ENCODE data around the gene PPP1R14B.

The PPP1R14B gene

GRCh38 chr11:64281957-64282770 lies 35.4 kb upstream of the PPP1R14B start:
- no peak for DNase-seq

DNA sequence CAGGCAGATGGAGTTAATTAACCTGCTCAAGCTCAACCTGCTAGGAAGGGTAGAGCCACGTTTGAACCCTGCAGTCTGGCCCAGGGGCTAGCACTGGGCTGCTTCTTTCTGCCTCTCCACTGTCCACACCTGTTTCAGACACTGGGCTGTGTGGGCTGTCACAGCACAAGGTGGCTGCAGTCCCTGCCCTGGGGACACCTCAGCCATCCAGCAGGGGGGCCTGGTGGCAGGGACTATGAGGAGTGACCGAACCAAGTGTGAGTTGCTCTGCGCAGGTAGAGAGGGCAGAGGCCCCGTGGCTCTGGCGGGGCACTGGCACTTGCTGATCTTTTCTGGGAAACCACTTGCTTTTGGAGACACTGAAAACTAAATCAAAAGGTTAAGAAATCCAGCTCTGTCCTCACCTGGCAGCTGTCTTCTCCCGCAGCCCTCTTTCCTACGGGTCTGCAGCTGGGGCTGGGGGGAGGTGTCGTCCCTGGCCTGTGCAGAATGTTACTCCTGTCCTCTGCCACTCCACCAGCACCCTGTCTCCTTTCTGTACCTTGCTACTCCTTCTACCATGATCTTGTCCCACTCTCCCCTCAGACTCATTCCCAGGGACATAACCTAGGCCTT lies 31.9 kb upstream of the PPP1R14B start:
- no peak for DNase-seq

DNA sequence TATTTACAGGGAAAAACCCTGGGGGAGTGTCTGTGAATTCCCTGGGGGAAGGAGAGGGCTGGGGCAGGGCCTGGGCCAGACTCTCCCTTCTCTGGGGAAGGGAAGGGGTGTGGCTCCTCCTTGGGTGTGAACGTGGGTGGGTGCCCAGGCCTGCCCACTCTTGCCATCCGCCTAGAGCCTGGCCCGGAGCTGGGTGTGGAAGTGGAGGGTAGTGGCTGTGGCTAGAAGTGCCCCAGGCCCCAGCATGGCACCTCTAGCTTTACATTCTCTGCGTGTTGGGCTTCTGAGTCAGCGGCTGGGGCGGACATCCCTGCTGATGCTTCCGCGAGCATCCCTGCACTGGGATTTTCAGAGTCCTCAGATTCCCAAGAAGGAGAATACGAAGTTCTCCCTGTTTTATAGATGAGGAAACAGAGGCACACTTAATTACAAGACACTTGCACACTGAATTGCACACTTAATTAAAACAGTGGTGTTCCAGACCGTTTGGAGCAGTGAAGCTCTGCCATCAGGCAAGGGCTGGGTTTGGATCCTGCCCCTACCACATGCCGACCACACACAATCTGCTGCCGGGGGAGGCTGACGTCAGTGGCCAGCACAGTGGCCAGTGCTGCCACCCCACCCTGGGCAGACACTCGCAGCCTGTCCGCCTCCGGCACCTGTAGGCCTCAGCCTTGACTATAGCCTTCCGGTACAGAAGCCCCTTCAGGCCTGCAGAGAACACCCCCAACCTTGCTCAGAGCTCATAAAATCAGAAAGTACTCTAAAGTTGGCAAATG lies 30.1 kb upstream of the PPP1R14B start:
- DNase-seq: no peak

DNA sequence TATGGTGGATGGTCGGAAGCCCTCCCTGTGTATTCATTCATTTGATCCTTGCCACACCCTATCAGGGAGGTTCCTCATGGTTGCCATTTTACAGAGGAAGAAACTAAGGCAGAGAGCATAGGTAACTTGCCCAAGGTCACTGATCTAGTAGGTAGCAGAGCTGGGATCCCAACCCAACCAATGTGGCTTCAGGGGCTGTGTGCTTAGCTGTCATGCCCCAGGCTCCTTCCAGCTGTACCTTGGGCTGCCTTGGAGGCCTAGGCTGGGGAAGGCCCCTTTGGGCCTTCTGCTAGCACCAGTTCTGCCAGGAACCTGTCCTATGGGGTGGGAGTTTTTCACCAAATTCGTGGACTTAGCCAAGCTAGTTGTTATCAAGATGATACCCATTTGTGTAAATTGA lies 29.1 kb upstream of the PPP1R14B start:
- no peak for DNase-seq

- DNase-seq: no peak
Observed at GRCh38 chr11:64275031-64275800, 28.5 kb upstream of the PPP1R14B start.

- DNase-seq: peak; percentile 99
Observed at GRCh38 chr11:64269540-64270220, 22.9 kb upstream of the PPP1R14B start.

DNA sequence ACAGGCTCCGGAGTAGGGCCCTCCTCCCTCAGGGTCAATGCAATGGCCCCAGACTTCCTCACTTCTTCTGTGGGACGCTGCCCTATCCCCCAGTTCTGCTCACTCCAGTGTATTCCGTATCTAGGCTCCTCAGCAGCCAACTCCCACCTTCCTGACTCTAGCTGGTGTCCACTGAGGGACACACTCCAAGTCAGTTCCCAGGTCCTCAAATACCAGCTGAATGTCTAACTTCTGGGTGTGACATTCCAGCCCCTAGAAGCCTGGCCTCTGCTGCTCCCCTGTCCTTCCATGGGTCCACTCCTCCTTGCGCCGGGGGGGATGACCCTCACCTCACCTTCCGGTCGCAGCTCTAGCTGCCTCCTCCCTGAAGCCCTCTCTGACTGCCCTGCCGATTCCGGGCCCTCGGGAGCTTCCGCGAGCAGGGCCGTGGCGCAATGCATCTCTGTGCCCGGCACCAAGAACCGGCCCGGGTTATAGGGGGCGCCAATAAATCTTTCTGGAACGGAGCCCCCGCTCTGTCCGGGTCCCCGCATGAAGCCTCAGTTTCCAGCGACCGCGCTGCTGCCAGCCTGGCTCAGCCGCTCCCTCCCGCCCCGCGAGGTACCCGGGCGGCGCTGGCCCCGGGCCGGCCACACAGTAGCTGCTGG lies 22.3 kb upstream of the PPP1R14B start:
- DNase-seq: no peak

- DNase-seq: peak; percentile 9
Observed at GRCh38 chr11:64268025-64268892, 21.5 kb upstream of the PPP1R14B start.

- no peak for DNase-seq
Observed at GRCh38 chr11:64267207-64267945, 20.6 kb upstream of the PPP1R14B start.

- DNase-seq: no peak
Observed at GRCh38 chr11:64266339-64266738, 19.6 kb upstream of the PPP1R14B start.

DNA sequence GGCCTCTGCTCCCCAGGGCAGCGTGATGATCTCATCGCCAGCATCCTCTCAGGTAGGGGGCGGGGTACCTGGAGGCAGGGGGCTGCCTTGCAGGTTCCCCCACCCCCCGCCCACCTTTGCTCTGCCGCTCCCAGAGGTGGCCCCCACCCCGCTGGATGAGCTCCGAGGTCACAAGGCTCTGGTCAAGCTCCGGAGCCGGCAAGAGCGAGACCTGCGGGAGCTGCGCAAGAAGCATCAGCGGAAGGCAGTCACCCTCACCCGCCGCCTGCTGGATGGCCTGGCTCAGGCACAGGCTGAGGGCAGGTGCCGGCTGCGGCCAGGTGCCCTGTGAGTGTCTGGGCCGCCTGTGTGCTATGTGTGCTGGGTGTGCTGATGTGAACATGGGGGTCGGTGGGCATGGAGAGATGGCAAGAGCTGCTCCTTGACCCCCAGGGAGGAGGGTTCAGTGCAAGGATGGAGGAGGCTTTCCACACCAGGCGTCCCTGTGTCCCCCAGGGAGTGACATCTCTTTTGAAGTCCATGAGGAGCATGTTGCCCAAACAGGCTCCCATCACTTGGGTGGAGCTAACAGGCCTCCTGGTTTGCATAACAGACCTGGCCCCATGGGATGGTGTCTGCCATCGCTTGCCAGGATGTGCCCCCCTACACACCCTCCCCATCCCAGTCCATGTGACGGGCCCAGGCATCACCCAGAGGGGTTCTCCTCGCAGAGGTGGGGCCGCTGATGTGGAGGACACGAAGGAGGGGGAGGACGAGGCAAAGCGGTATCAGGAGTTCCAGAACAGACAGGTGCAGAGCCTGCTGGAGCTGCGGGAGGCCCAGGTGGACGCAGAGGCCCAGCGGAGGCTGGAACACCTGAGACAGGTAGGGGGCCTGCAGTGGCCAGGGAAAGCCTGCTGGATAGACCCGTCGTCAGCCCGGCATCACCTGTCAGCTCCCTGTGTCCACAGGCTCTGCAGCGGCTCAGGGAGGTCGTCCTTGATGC lies 18.7 kb upstream of the PPP1R14B start:
- no peak for DNase-seq

- no peak for DNase-seq
Observed at GRCh38 chr11:64264371-64264852, 17.7 kb upstream of the PPP1R14B start.

GRCh38 chr11:64263947-64264317 lies 17.2 kb upstream of the PPP1R14B start:
- DNase-seq: no peak

- no peak for DNase-seq
Observed at GRCh38 chr11:64263021-64263946, 16.5 kb upstream of the PPP1R14B start.

DNA sequence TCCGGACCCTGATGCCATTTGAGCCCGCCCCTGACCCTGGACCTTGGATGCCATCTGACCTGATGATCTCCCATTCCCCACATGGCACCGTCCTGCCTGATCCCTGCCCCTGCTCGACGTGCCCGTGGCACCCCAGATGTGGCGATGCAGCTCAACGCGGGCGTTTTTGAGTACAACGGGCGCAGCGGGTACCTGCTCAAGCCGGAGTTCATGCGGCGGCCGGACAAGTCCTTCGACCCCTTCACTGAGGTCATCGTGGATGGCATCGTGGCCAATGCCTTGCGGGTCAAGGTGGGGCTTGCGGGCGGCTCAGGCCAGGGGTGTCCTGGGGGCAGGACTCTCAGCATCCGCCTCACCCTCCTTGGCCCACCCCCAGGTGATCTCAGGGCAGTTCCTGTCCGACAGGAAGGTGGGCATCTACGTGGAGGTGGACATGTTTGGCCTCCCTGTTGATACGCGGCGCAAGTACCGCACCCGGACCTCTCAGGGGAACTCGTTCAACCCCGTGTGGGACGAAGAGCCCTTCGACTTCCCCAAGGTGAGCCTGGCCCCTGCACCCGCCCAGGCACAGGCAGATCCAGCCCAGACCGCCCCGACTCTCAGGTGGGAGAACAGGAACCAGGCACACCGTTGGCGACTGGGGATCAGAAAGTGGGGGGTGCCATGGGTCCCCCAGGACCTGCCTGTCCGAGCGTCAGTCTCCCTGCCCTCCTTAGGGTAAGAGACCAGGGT lies 15.7 kb upstream of the PPP1R14B start:
- no peak for DNase-seq

DNA sequence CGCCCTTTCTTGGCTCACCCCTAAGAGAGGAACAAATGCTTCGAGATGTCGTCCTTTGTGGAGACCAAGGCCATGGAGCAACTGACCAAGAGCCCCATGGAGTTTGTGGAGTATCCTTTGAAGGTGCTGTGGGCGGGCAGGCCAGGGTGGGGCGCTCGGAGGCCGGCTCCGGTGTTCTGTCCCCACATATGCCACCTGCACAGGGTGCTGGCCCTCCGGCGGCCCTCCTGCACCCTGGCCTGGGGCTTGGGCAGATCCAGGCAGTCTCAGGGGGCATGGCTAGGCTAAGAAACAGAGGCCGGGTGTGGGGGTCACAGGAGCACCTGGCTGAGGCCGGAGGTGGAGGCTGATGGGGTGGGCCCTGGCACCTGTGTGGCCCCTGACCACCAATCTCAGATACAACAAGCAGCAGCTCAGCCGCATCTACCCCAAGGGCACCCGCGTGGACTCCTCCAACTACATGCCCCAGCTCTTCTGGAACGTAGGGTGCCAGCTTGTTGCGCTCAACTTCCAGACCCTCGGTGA lies 14.9 kb upstream of the PPP1R14B start:
- no peak for DNase-seq
